HEK293 (cell line): ENCODE measurements around the gene MLIP.

Experiments
- CTCF ChIP-seq: fragments of 450-650 bp; formaldehyde crosslinking; IDR thresholded peaks from 2 replicates; pipeline ENCODE4 v1.5.1; 2016; ENCODE audit warnings: missing biosample characterization, missing genetic modification characterization
- IKZF3 ChIP-seq: fragments of 450-650 bp; IDR thresholded peaks from 2 replicates; pipeline ENCODE4 v1.5.0; 2018; ENCODE audit warnings: missing biosample characterization, mild to moderate bottlenecking, missing genetic modification characterization, moderate library complexity
- PATZ1 ChIP-seq: fragments of 450-650 bp; formaldehyde crosslinking; IDR thresholded peaks from 2 replicates; pipeline ENCODE4 v1.5.1; 2016; ENCODE audit warnings: missing biosample characterization, missing genetic modification characterization
- REST ChIP-seq: fragments of 450-650 bp; formaldehyde crosslinking; IDR thresholded peaks from 2 replicates; pipeline ENCODE4 v1.5.1; 2016; ENCODE audit warnings: missing biosample characterization, missing genetic modification characterization
- YY2 ChIP-seq: fragments of 450-650 bp; formaldehyde crosslinking; IDR thresholded peaks from 2 replicates; pipeline ENCODE4 v1.5.1; 2016; ENCODE audit warnings: missing biosample characterization, missing genetic modification characterization
- ZBTB8A ChIP-seq: fragments of 450-650 bp; formaldehyde crosslinking; IDR thresholded peaks from 2 replicates; pipeline ENCODE4 v1.5.1; 2016; ENCODE audit warnings: missing biosample characterization, missing genetic modification characterization
- ZNF521 ChIP-seq: fragments of 450-650 bp; formaldehyde crosslinking; IDR thresholded peaks from 2 replicates; pipeline ENCODE4 v1.5.1; 2017; ENCODE audit warnings: missing biosample characterization, mild to moderate bottlenecking, missing genetic modification characterization
- ZNF629 ChIP-seq: fragments of 450-650 bp; formaldehyde crosslinking; IDR thresholded peaks from 2 replicates; pipeline ENCODE4 v1.5.1; 2017; ENCODE audit warnings: missing biosample characterization, missing genetic modification characterization
- ZNF645 ChIP-seq: fragments of 450-650 bp; formaldehyde crosslinking; IDR thresholded peaks from 2 replicates; pipeline ENCODE4; 2016; ENCODE audit warnings: missing biosample characterization, missing genetic modification characterization
- ZNF664 ChIP-seq: fragments of 450-650 bp; formaldehyde crosslinking; IDR thresholded peaks from 2 replicates; pipeline ENCODE4 v1.5.1; 2016; ENCODE audit warnings: missing biosample characterization, missing genetic modification characterization
- ZNF707 ChIP-seq: fragments of 450-650 bp; formaldehyde crosslinking; IDR thresholded peaks from 2 replicates; pipeline ENCODE4 v1.5.1; 2016; ENCODE audit warnings: missing biosample characterization, missing genetic modification characterization
- ZSCAN4 ChIP-seq: fragments of 450-650 bp; formaldehyde crosslinking; IDR thresholded peaks from 2 replicates; pipeline ENCODE4 v1.5.1; 2017; ENCODE audit warnings: missing biosample characterization, missing genetic modification characterization

- TF ChIP-seq CTCF (tag by site-specific recombination) = no peak
- no peak for TF ChIP-seq ZNF645
- no peak for TF ChIP-seq ZNF664 (tag by site-specific recombination)
- no peak for TF ChIP-seq ZNF707
- no peak for TF ChIP-seq ZNF629 (tag by site-specific recombination)
- TF ChIP-seq YY2 (tag by site-specific recombination) = no peak
- TF ChIP-seq PATZ1 (tag by site-specific recombination) = no peak
- TF ChIP-seq ZNF521 (tag by site-specific recombination) = no peak
- TF ChIP-seq ZBTB8A (tag by site-specific recombination) = no peak
- no peak for TF ChIP-seq ZSCAN4 (tag by site-specific recombination)
- TF ChIP-seq IKZF3 (tag by site-specific recombination) = no peak
- no peak for TF ChIP-seq REST (tag by site-specific recombination)
These were observed 132.5 kb downstream of the MLIP start for GRCh38 chr6:54243699-54244098.
